Renal pelvis (tissue), 4 donors: Measurements from ENCODE around the gene POLR1D. TPM values are rescaled to one million over a fixed set of nuclear protein-coding genes. Genes with fewer than 3 reads are reported as not detected.
"Not testable (repeated sequence)": the region's sequence is repeated elsewhere in the genome, so short reads cannot be mapped to it uniquely, and the experiment has no call there.

Experiments
- DNase-seq: peaks from one replicate; pipeline ENCODE4 v3.0.0-alpha.2; 2013
- polyA plus RNA-seq, 3 donors: library from polyadenylated mRNA; unstranded; fragments of 120-200 nt; gene quantifications; one replicate each; pipeline ENCODE4 v1.2.1, GENCODE V29; 2013; ENCODE audit not compliant: insufficient read length in 3 of 3

Gene POLR1D
- polyA plus RNA-seq, 3 donors = 116 to 146 (median 130) TPM

GRCh38 chr13:27600711-27601110 lies 21.0 kb upstream of the POLR1D start:
- DNase-seq = no peak

GRCh38 chr13:27601208-27601607 lies 20.5 kb upstream of the POLR1D start:
- no peak for DNase-seq

GRCh38 chr13:27601803-27602202 lies 19.9 kb upstream of the POLR1D start:
- DNase-seq = no peak

DNA sequence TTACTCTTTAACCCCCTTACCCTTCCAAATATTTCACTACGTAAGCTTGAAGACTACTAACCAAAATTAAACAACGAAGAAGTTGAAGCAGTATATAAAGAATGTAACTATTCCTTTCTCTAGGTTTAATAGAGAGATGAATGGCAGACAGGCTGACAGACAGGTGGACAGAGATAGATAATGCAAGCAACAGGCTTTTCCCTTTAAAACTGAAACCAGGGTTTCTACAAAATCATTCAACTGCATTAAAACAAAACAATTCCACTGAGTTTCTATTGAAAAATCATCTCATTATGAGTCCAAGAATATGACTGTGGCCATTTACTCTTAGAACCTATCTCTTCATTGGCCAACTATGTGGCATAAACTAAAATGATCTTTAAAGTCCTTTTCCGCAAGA lies 16.6 kb upstream of the POLR1D start:
- DNase-seq = no peak

DNA sequence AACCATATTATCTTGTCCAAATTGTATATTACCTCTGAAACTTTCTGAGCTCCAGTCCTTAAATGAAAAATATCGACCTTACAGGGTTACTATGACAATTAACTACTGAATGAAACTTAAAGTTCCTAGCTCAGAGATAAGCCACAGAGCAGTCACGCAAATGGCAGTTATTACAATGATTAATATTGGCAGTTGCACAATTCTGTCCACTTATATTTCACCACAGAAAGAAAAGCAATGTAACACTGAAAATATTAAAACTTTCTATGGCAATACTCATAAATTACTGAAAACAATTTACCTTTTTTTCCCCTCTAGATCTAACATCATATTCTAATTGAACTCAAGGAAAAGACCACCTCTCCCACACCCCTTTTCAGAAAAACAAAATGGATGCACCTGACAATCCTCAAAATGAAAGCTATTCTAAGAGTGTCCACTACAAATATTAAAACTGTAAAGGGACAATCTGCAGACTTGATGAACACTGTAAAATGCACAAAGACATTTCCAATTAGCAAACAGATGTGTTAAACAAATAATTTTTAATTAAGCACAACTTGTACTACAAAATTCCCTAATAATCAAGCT lies 16.0 kb upstream of the POLR1D start:
- DNase-seq = no peak

- no peak for DNase-seq
These were observed 14.6 kb upstream of the POLR1D start for GRCh38 chr13:27607125-27607524.

DNA sequence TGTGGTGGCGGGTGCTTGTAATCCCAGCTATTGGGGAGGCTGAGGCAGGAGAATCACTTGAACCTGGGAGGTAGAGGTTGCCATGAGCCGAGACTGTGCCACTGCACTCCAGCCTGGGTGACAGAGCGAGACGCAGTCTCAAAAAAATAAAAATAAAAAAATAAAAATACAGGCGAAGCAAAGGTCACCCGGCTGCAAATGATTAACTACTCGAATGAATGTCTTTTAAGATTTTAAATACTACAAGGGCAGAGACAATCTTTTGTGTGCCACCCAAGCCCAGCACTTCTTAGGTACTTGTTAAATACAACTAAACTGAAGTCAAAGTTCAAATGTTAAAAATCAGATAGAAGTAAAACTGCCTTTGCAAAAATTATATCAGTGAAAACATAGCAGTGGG lies 8.1 kb upstream of the POLR1D start:
- no peak for DNase-seq

GRCh38 chr13:27617881-27618321 lies 3.8 kb upstream of the POLR1D start:
- no peak for DNase-seq

GRCh38 chr13:27619093-27619727 lies 2.5 kb upstream of the POLR1D start:
- DNase-seq = no peak

- peak; percentile 24 for DNase-seq
These were observed 1.8 kb upstream of the POLR1D start for GRCh38 chr13:27619728-27620376.

DNA sequence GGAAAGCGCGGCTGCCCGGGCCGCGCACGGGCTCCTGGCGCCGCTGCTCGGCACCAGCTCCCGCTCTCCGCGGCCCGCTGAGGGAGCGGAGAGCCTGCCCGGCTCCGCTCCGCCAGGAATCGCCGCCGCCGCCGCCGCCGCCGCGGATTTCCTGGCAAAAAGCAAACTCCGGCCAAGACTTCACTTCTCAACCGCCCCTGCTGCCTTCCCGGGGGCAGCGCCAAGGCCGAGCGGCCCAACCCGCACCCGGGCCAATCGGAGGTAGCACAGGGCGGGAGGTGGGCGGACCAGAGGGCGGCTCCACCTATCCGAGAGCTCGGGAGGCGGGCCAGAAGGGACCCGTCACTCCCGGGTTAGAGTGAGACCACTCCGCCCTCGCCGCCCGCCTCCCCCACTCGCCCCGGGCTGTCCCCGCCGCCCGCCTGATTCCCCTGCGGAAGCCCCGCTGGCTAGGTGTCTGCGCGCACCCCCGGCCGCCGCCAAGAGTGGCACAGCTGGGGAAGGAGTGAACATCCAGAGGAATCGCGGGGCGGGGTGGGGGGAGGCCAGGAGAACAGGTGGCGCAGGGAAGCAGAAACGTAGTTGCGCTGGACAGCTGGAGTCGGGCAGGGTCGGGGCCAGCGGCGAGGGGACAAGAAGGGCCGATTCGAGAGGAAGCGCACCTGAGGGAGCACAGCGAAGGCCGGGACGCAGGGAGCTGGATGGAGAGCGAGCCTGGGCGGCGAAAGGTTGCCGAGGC lies 1.1 kb upstream of the POLR1D start, which contains the start of gene LNX2:
LNX2 (minus strand) TSS at position 153 of the 739 bp plus-strand sequence. CDS start 38,826 bp downstream, outside the sequence.
- DNase-seq = peak; percentile 98

- no peak for DNase-seq
These were observed 651 bp upstream of the POLR1D start for GRCh38 chr13:27621116-27621365.

DNA sequence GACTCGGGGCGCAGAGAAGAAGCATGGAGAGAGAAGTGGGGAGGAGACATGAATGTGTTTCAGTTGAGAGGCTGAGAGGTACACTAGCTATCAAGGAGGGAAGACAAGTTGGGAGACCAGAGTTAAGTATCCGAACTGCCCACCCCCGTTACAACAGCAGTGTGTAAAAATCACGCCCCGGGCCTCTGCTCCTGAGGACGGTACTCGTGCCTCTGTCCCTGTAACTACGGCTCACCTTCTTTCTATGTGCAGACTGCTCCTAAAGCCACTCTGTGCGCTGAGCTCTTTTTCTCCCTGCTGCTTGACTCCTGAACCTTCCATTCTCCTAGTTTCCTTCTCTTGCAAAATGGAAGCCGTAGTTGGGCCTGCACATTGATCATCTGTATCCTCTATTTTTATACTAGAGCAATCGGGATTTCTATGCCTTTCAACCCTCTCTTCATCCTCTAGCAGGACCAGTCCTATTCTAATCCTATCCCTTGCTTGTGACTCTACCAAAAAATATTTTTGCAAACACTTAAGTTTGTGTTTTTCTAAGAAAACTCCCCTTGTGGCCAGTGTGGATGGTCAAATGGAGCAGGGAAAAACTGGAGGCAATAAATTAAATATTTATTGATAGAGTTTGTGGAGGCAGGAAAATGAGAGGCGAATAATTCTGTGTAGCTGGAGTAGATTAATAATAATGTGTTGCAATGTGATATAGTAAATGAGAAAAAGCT lies 569 bp downstream of the POLR1D start:
- no peak for DNase-seq

GRCh38 chr13:27622881-27623280 lies 1.2 kb downstream of the POLR1D start:
- DNase-seq = no peak

DNA sequence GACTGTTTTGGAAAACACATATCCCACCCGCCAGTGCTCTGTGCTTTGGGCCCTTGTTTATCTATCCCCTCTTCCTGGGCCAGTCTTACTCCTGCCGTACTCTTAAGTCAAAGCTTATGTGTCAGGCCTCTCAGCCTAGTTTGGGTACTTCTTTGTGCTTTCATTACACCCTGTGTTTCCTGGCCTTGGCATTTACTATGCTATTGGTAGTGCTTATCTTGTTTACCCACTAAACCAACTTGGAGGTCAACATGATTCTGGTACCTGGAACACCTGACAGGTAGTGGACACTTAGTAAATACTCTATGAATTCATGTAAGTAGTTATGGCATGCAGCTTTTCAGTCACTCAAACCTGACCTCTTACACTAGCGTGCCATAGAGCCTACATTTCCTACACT lies 2.4 kb downstream of the POLR1D start:
- DNase-seq = no peak

GRCh38 chr13:27625839-27626238 lies 4.1 kb downstream of the POLR1D start:
- DNase-seq = no peak

DNA sequence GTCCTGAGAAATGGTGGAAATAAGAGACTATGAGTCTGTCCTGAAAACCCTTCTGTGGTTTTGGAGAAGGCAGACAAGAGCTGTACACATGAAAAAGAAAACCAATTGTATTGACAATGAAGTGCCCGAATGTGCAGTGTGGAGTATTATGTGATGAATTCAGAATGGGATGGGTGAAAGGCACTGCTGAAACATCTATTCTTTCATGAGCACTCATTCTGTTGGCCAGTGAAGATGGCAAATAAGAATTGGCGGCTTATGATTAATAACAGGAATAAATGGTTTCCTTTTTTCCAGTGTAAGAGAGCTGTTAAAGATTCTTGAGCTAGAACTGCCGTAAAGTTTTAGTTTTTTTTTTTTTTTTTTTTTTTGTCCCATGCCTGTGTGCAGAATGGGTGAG lies 5.7 kb downstream of the POLR1D start:
- no peak for DNase-seq

DNA sequence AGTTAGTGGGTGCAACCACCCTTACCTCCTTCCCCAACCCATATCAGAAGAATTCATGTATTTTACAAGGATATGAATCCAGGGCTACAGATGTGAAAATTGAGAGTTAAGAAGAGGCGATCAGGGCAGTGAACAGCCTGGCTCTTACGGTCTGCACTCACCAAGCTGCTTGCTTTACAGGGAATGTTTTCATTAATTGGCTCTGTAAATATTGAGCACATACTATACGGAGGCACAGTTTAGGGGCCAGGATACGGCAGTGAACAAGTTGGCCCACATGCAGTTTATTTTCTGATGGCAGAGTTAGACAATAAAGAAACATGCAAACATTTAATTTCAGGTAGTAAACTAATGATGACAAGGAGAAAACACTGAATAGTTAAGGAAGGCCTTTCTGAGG lies 6.4 kb downstream of the POLR1D start:
- no peak for DNase-seq

- not testable (repeated sequence) for DNase-seq
These were observed 7.1 kb downstream of the POLR1D start for GRCh38 chr13:27628766-27629165.

DNA sequence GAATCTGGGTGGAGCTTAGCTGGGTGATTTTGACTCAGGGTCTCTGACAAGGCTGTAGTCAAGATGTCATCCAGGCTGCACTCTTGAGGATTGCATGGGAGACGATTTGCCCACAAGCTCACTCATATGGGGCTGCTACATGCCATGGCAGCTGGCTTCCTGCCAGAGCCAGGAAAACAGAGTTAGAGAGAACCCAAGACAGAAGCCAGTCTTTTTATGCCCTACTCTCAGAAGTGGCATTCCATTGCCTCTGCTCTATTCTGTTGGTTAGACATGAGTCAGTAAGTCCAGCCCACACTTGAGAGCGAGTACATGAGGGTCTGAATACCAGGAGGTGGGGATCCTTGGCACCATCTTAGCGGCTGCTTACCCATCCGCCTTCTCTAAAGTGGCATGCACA lies 9.5 kb downstream of the POLR1D start:
- DNase-seq = no peak

DNA sequence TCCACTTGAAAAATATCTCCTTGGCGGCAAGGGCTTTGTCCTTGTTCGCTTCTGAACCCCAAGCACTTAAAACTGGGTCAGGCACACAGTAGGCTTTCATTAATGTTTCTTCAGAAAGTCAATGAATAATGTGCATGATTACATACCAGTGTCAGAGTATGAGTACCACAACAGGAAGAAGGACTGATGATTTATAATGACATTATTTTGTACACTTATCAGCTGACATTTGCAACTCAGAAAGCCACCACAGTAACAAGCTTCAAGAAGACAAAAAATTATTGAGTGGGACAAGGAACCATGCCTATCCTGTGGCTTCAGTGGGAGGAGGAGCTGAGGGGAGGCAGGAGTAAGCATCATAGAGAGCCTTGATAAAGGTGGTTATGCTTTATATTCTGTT lies 10.0 kb downstream of the POLR1D start:
- no peak for DNase-seq

GRCh38 chr13:27632214-27632613 lies 10.5 kb downstream of the POLR1D start:
- DNase-seq = no peak
